Spleen (tissue), 11 donors: ENCODE measurements around the gene GOPC. TPM values are rescaled to one million over a fixed set of nuclear protein-coding genes. Genes with fewer than 3 reads are reported as not detected.

ENCODE experiments used
- DNase-seq: peaks from one replicate; pipeline ENCODE4 v3.0.0-alpha.2; 2020
- H3K27ac ChIP-seq, 8 donors: fragments of 200-600 bp; sonication (generic) in 7 of 8; 1 replicate in 4 of 8; 2 replicates in 4 of 8; pipeline versions ENCODE4 v1.5.0 to v1.8.0; 2016 to 2021; ENCODE audit warnings: inconsistent platforms in 4 of 8, mild to moderate bottlenecking in 4 of 8, moderate library complexity in 1 of 8
- H3K27me3 ChIP-seq, 7 donors: fragments of 200-600 bp; sonication (generic) in 6 of 7; replicated peaks in 1 of 7; 1 replicate in 4 of 7; 2 replicates in 3 of 7; pipeline versions ENCODE4 v1.5.0 to v1.8.0; 2016 to 2021; ENCODE audit warnings: inconsistent platforms in 3 of 7, mild to moderate bottlenecking in 1 of 7
- H3K36me3 ChIP-seq, 6 donors: fragments of 200-600 bp; sonication (generic) in 5 of 6; 1 replicate in 4 of 6; 2 replicates in 2 of 6; pipeline versions ENCODE4 v1.5.0 to v1.8.0; 2016 to 2021; ENCODE audit warnings: inconsistent platforms in 2 of 6
- H3K4me1 ChIP-seq, 6 donors: fragments of 200-600 bp; sonication (generic) in 5 of 6; 1 replicate in 3 of 6; 2 replicates in 3 of 6; pipeline versions ENCODE4 v1.5.0 to v1.8.0; 2016 to 2021; ENCODE audit warnings: inconsistent platforms in 3 of 6
- H3K4me3 ChIP-seq, 8 donors: fragments of 200-600 bp; sonication (generic) in 7 of 8; 1 replicate in 4 of 8; 2 replicates in 4 of 8; pipeline versions ENCODE4 v1.5.0 to v1.8.0; 2016 to 2021; ENCODE audit warnings: inconsistent platforms in 4 of 8, mild to moderate bottlenecking in 4 of 8, moderate library complexity in 2 of 8
- H3K9me3 ChIP-seq, 8 donors: fragments of 200-600 bp; sonication (generic) in 7 of 8; 1 replicate in 4 of 8; 2 replicates in 4 of 8; pipeline versions ENCODE4 v1.5.0 to v1.8.0; 2016 to 2021; ENCODE audit warnings: inconsistent platforms in 4 of 8
- CTCF ChIP-seq, 11 experiments: fragments of 200-600 bp in 7 of 11; fragments of 450-650 bp in 4 of 11; sonication (generic) in 4 of 11; IDR thresholded peaks in 8 of 11; conservative IDR thresholded peaks in 3 of 11; 1 replicate in 7 of 11; 2 replicates in 4 of 11; pipeline versions ENCODE4 v1.4.0 to v1.8.0; 2016 to 2021; ENCODE audit warnings: antibody characterized with exemption in 11 of 11, inconsistent platforms in 4 of 11, mild to moderate bottlenecking in 1 of 11
- POLR2A ChIP-seq, 3 donors: fragments of 450-650 bp; IDR thresholded peaks; one replicate each; pipeline ENCODE4 v1.5.1; 2017; ENCODE audit warnings: antibody characterized with exemption in 3 of 3, mild to moderate bottlenecking in 1 of 3
- POLR2AphosphoS5 ChIP-seq, 3 donors: sonication (generic); formaldehyde crosslinking; IDR thresholded peaks; one replicate each; pipeline ENCODE4 v1.5.1; 2017; ENCODE audit warnings: antibody characterized with exemption in 3 of 3
- WGBS, 5 donors: extraction: QIAGEN DNeasy Blood & Tissue Kit in 3 of 5; methylation state at CpG; one replicate each; pipeline versions ENCODE4 v1.1.5 to v1.1.7; 2013 to 2018; 5-methylcytosine and 5-hydroxymethylcytosine counted together
- intact Hi-C: fragments of 100-400 bp; cut with DNase I; formaldehyde crosslinking; loops from one replicate; pipeline ENCODE4 v1.15.0; 2023; ENCODE audit warnings: low total_unique reads
- polyA plus RNA-seq, 3 donors: library from polyadenylated mRNA; stranded (reverse); fragments of 200-250 nt; gene quantifications; one replicate each; pipeline ENCODE4 v1.2.1, GENCODE V29; 2013
- total RNA-seq, 7 donors: library from RNA; depleted of rRNA in 3 of 7; stranded (reverse); fragments of >200 nt in 3 of 7; fragmentation: NEBNext Ultra II Directional in 4 of 7; extraction: Animal tissue kit (Norgen Biotek cat#: 25700) in 4 of 7; gene quantifications; one replicate each; pipeline versions ENCODE4 v1.1.0 to v1.2.1, GENCODE V29; 2016 to 2021
- donor health status: healthy with polysubstance abuse.
- donor health status: DM: no; HTN: no; CAD: no; lungs with moderate emphysema.
- donor health status: DM: no; HTN: no; CAD: no.
- donor health status: Bipolar disorder and iron deficiency.
- donor health status: healthy.
- donor health status: DM: no; HTN: no; CAD: no.
- donor health status: DM: yes; HTN: yes; CAD: no.

GOPC gene
- total and polyA plus RNA-seq, 10 donors, result 13.5 to 26.7 (median 21.8) TPM

- TF ChIP-seq CTCF (IDR thresholded peaks at IDR 0.05 in 8 of 11, conservative IDR thresholded peaks at IDR 0.05 in 3 of 11) (no peak), POLR2A (IDR thresholded peaks at IDR 0.05) (no peak), POLR2AphosphoS5 (IDR thresholded peaks at IDR 0.05) (no peak)
- intact Hi-C loops, result no loop called here
- Histone ChIP-seq H3K4me3 (no peak overlapping the region), H3K4me1 (peaks cover 0 to 9% (median 3%) of the 10 kb centered on the region in 6 donors), H3K36me3 (peaks cover 0 to 45% (median 19%) of the 10 kb centered on the region in 6 donors), H3K9me3 (no peaks in the 10 kb centered on the region), H3K27ac (no peak overlapping the region), H3K27me3 (no peaks in the 10 kb centered on the region)
- DNase-seq, result no peak
- 64 to 91% (median 77%) methylated on average over 4 of the region's 4 CpGs for WGBS, 5 donors
These were observed 43.0 kb downstream of the GOPC start for GRCh38 chr6:117559299-117559698.

- TF ChIP-seq POLR2A (IDR thresholded peaks at IDR 0.05), result no peak
- no peak for TF ChIP-seq CTCF (IDR thresholded peaks at IDR 0.05 in 8 of 11, conservative IDR thresholded peaks at IDR 0.05 in 3 of 11)
- TF ChIP-seq POLR2AphosphoS5 (IDR thresholded peaks at IDR 0.05), result no peak
- DNase-seq, result no peak
- Histone ChIP-seq H3K27me3 (no peaks in the 10 kb centered on the region), H3K4me3 (no peak overlapping the region), H3K9me3 (no peaks in the 10 kb centered on the region), H3K4me1 (peaks cover 0 to 9% (median 3%) of the 10 kb centered on the region in 6 donors), H3K36me3 (peaks cover 0 to 41% (median 16%) of the 10 kb centered on the region in 6 donors), H3K27ac (no peak overlapping the region)
- WGBS, 5 donors, result 82 to 98% (median 91%) methylated on average over 4 of the region's 4 CpGs
- intact Hi-C loops, result no loop called here
These were observed 43.5 kb downstream of the GOPC start for GRCh38 chr6:117558818-117559217.

- Histone ChIP-seq H3K4me1 (peaks cover 0 to 9% (median 3%) of the 10 kb centered on the region in 6 donors), H3K9me3 (no peaks in the 10 kb centered on the region), H3K4me3 (no peak overlapping the region), H3K27me3 (no peaks in the 10 kb centered on the region), H3K36me3 (peaks cover 0 to 32% (median 9%) of the 10 kb centered on the region in 6 donors), H3K27ac (no peak overlapping the region)
- intact Hi-C loops, result loop anchor here (2.0 kb wide), 1 partner anchor 107 kb away; no protein-coding TSS in a partner anchor
- TF ChIP-seq CTCF (IDR thresholded peaks at IDR 0.05 in 8 of 11, conservative IDR thresholded peaks at IDR 0.05 in 3 of 11) (no peak), POLR2A (IDR thresholded peaks at IDR 0.05) (no peak), POLR2AphosphoS5 (IDR thresholded peaks at IDR 0.05) (no peak)
- DNase-seq, result no peak
- WGBS, 5 donors, result 81 to 94% (median 89%) methylated on average over 3 of the region's 3 CpGs
These were observed 44.4 kb downstream of the GOPC start for GRCh38 chr6:117557951-117558350.

- no peak for DNase-seq
- TF ChIP-seq POLR2AphosphoS5 (IDR thresholded peaks at IDR 0.05) (no peak), POLR2A (IDR thresholded peaks at IDR 0.05) (no peak), CTCF (IDR thresholded peaks at IDR 0.05 in 8 of 11, conservative IDR thresholded peaks at IDR 0.05 in 3 of 11) (peak; percentile 39 to 90 (median 78))
- 20 to 24% (median 21%) methylated on average over 5 of the region's 5 CpGs for WGBS, 5 donors
These were observed 46.3 kb downstream of the GOPC start for GRCh38 chr6:117555882-117556498.

More at GRCh38 chr6:117555882-117556498, 46.3 kb downstream of the GOPC start:
- Histone ChIP-seq H3K27ac (no peak overlapping the region), H3K27me3 (no peaks in the 10 kb centered on the region), H3K4me1 (peaks cover 0 to 10% (median 3%) of the 10 kb centered on the region in 6 donors), H3K4me3 (no peak overlapping the region), H3K36me3 (peaks cover 0 to 15% (median 0%) of the 10 kb centered on the region in 6 donors), H3K9me3 (no peaks in the 10 kb centered on the region)
- intact Hi-C loops, result loop anchor here (2.0 kb wide), 1 partner anchor 105 kb away; no protein-coding TSS in a partner anchor
